HEK293 (cell line): ENCODE results near the gene HOTAIR.
A peak's percentile ranks its signal among the peaks of the same experiment; 100 is the strongest.

ENCODE experiments used
- BCL11B ChIP-seq: fragments of 450-650 bp; formaldehyde crosslinking; IDR thresholded peaks from 2 replicates; pipeline ENCODE4 v1.5.1; 2016; ENCODE audit warnings: low read depth, missing biosample characterization, missing genetic modification characterization
- FEZF1 ChIP-seq: fragments of 450-650 bp; formaldehyde crosslinking; IDR thresholded peaks from 2 replicates; pipeline ENCODE4 v1.5.1; 2016; ENCODE audit warnings: missing biosample characterization, missing genetic modification characterization
- KLF8 ChIP-seq: fragments of 450-650 bp; formaldehyde crosslinking; IDR thresholded peaks from 2 replicates; pipeline ENCODE4 v1.5.1; 2016; ENCODE audit warnings: missing biosample characterization, missing genetic modification characterization
- MYNN ChIP-seq: fragments of 450-650 bp; formaldehyde crosslinking; IDR thresholded peaks from 2 replicates; pipeline ENCODE4 v1.5.1; 2016; ENCODE audit warnings: missing biosample characterization, missing genetic modification characterization, borderline replicate concordance
- MZF1 ChIP-seq: fragments of 450-650 bp; formaldehyde crosslinking; IDR thresholded peaks from 2 replicates; pipeline ENCODE4 v1.5.1; 2017; ENCODE audit warnings: missing biosample characterization, missing genetic modification characterization, borderline replicate concordance
- ZBTB48 ChIP-seq: fragments of 450-650 bp; formaldehyde crosslinking; IDR thresholded peaks from 2 replicates; pipeline ENCODE4 v1.5.1; 2016; ENCODE audit warnings: missing biosample characterization, missing genetic modification characterization
- ZFP3 ChIP-seq: fragments of 450-650 bp; formaldehyde crosslinking; IDR thresholded peaks from 2 replicates; pipeline ENCODE4 v1.5.1; 2016; ENCODE audit warnings: low read depth, missing biosample characterization, missing genetic modification characterization
- ZNF114 ChIP-seq: fragments of 450-650 bp; formaldehyde crosslinking; IDR thresholded peaks from 2 replicates; pipeline ENCODE4 v1.5.0; 2017; ENCODE audit warnings: missing biosample characterization, missing genetic modification characterization
- ZNF169 ChIP-seq: fragments of 450-650 bp; formaldehyde crosslinking; IDR thresholded peaks from 2 replicates; pipeline ENCODE4 v1.5.1; 2016; ENCODE audit warnings: missing biosample characterization, missing genetic modification characterization
- ZNF175 ChIP-seq: fragments of 450-650 bp; formaldehyde crosslinking; IDR thresholded peaks from 2 replicates; pipeline ENCODE4 v1.5.1; 2016; ENCODE audit warnings: missing biosample characterization, missing genetic modification characterization
- ZNF184 ChIP-seq: fragments of 450-650 bp; IDR thresholded peaks from 2 replicates; pipeline ENCODE4 v1.5.1; 2018; ENCODE audit warnings: missing biosample characterization, mild to moderate bottlenecking, missing genetic modification characterization
- ZNF274 ChIP-seq, 2 experiments: fragments of 200-500 bp in 1 of 2; fragments of 450-650 bp in 1 of 2; sonication (Bioruptor generic) in 1 of 2; formaldehyde crosslinking in 1 of 2; IDR thresholded peaks; 2 replicates each; pipeline versions ENCODE4 v1.5.1 to v1.6.1; 2014 to 2016; ENCODE audit warnings: borderline replicate concordance in 1 of 2, inconsistent platforms in 1 of 2, low read length in 1 of 2, missing biosample characterization in 1 of 2, missing genetic modification characterization in 1 of 2
- ZNF426 ChIP-seq: fragments of 450-650 bp; formaldehyde crosslinking; IDR thresholded peaks from 2 replicates; pipeline ENCODE4 v1.5.1; 2017; ENCODE audit warnings: missing biosample characterization, missing genetic modification characterization, mild to moderate bottlenecking, inconsistent platforms, moderate library complexity
- ZNF48 ChIP-seq: fragments of 450-650 bp; formaldehyde crosslinking; IDR thresholded peaks from 2 replicates; pipeline ENCODE4 v1.5.1; 2016; ENCODE audit warnings: missing biosample characterization, missing genetic modification characterization
- ZNF501 ChIP-seq: fragments of 450-650 bp; formaldehyde crosslinking; IDR thresholded peaks from 2 replicates; pipeline ENCODE4 v1.5.1; 2016; ENCODE audit warnings: missing biosample characterization, missing genetic modification characterization
- ZNF560 ChIP-seq: fragments of 450-650 bp; formaldehyde crosslinking; IDR thresholded peaks from 2 replicates; pipeline ENCODE4 v1.5.1; 2017; ENCODE audit warnings: missing biosample characterization, missing genetic modification characterization, borderline replicate concordance
- ZNF623 ChIP-seq: fragments of 450-650 bp; formaldehyde crosslinking; IDR thresholded peaks from 2 replicates; pipeline ENCODE4 v1.5.1; 2016; ENCODE audit warnings: missing biosample characterization, missing genetic modification characterization
- ZNF626 ChIP-seq: fragments of 450-650 bp; sonication (Bioruptor Pico); formaldehyde crosslinking; IDR thresholded peaks from 2 replicates; pipeline ENCODE4 v1.5.1; 2018; ENCODE audit warnings: missing biosample characterization, missing genetic modification characterization, inconsistent platforms
- ZNF629 ChIP-seq: fragments of 450-650 bp; formaldehyde crosslinking; IDR thresholded peaks from 2 replicates; pipeline ENCODE4 v1.5.1; 2017; ENCODE audit warnings: missing biosample characterization, missing genetic modification characterization
- ZNF664 ChIP-seq: fragments of 450-650 bp; formaldehyde crosslinking; IDR thresholded peaks from 2 replicates; pipeline ENCODE4 v1.5.1; 2016; ENCODE audit warnings: missing biosample characterization, missing genetic modification characterization
- ZNF776 ChIP-seq: fragments of 450-650 bp; formaldehyde crosslinking; IDR thresholded peaks from 2 replicates; pipeline ENCODE4 v1.5.0; 2017; ENCODE audit warnings: missing biosample characterization, missing genetic modification characterization, borderline replicate concordance
- ZNF830 ChIP-seq: fragments of 450-650 bp; IDR thresholded peaks from 2 replicates; pipeline ENCODE4 v1.5.0; 2018; ENCODE audit warnings: missing biosample characterization, missing genetic modification characterization, low read depth, mild to moderate bottlenecking, moderate library complexity
- ZSCAN16 ChIP-seq: fragments of 450-650 bp; formaldehyde crosslinking; IDR thresholded peaks from 2 replicates; pipeline ENCODE4 v1.5.1; 2016; ENCODE audit warnings: missing biosample characterization, missing genetic modification characterization
- TF ChIP-seq, protein P1 (sequence below): fragments of 450-650 bp; formaldehyde crosslinking; IDR thresholded peaks from 2 replicates; pipeline ENCODE4 v1.5.1; 2016; ENCODE audit warnings: missing biosample characterization, missing genetic modification characterization
- TF ChIP-seq, protein P2 (sequence below): fragments of 450-650 bp; IDR thresholded peaks from 2 replicates; pipeline ENCODE4 v1.5.1; 2018; ENCODE audit warnings: missing biosample characterization, missing genetic modification characterization
- TF ChIP-seq, protein P3 (sequence below): fragments of 450-650 bp; formaldehyde crosslinking; IDR thresholded peaks from 2 replicates; pipeline ENCODE4 v1.5.1; 2017; ENCODE audit warnings: missing biosample characterization, missing genetic modification characterization
- TF ChIP-seq, protein P4 (sequence below): fragments of 450-650 bp; formaldehyde crosslinking; IDR thresholded peaks from 2 replicates; pipeline ENCODE4 v1.5.1; 2017; ENCODE audit warnings: missing biosample characterization, missing genetic modification characterization
- TF ChIP-seq, protein P5 (sequence below): fragments of 450-650 bp; formaldehyde crosslinking; IDR thresholded peaks from 2 replicates; pipeline ENCODE4 v1.5.1; 2017; ENCODE audit warnings: missing biosample characterization, missing genetic modification characterization
- TF ChIP-seq, protein P6 (sequence below): fragments of 450-650 bp; formaldehyde crosslinking; IDR thresholded peaks from 2 replicates; pipeline ENCODE4 v1.5.1; 2016; ENCODE audit warnings: missing biosample characterization, missing genetic modification characterization

Gene HOTAIR

DNA sequence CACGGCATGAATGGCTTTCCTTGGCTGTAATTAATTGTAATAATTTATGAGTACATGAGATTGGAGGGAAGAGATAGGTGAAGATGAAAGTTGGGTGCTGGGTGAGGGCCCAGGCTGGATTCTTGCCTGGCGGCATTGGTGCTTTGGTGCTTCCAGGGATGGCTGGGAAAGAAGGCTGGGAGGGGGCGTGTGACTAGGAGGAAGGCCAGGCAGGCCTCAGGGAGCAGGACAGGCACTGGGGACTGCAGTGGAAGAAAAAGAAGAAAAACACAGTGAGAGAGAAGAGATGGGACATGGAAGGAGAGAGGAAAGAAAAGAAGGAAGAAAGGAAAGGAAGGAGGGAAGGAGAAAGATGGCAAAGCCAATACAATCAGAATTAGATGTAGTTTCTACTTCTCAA is 28.9 kb upstream of the HOTAIR start (continued):
- TF ChIP-seq ZFP3 (tag by site-specific recombination) (no peak), ZNF501 (tag by site-specific recombination) (no peak), ZSCAN16 (tag by site-specific recombination) (no peak), ZBTB48 (tag by site-specific recombination) (peak; percentile 82), ZNF274 (IDR thresholded peaks at IDR 0.05; ENCODE audit: low read length) (no peak), ZNF274 (tag by site-specific recombination; IDR thresholded peaks at IDR 0.05; ENCODE audit: borderline replicate concordance) (no peak), ZNF560 (no peak), ZNF664 (tag by site-specific recombination) (no peak), ZNF626 (no peak), ZNF184 (no peak), ZNF175 (tag by site-specific recombination) (no peak), ZNF426 (no peak), ZNF48 (no peak), ZNF629 (tag by site-specific recombination) (no peak), ZNF830 (tag by site-specific recombination) (no peak), BCL11B (no peak), ZNF169 (tag by site-specific recombination) (no peak), FEZF1 (no peak), MYNN (tag by site-specific recombination) (no peak), ZNF623 (tag by site-specific recombination) (no peak), MZF1 (no peak), KLF8 (no peak), ZNF114 (tag by site-specific recombination) (no peak), ZNF776 (tag by site-specific recombination) (no peak)
- TF ChIP-seq, protein P1, sequence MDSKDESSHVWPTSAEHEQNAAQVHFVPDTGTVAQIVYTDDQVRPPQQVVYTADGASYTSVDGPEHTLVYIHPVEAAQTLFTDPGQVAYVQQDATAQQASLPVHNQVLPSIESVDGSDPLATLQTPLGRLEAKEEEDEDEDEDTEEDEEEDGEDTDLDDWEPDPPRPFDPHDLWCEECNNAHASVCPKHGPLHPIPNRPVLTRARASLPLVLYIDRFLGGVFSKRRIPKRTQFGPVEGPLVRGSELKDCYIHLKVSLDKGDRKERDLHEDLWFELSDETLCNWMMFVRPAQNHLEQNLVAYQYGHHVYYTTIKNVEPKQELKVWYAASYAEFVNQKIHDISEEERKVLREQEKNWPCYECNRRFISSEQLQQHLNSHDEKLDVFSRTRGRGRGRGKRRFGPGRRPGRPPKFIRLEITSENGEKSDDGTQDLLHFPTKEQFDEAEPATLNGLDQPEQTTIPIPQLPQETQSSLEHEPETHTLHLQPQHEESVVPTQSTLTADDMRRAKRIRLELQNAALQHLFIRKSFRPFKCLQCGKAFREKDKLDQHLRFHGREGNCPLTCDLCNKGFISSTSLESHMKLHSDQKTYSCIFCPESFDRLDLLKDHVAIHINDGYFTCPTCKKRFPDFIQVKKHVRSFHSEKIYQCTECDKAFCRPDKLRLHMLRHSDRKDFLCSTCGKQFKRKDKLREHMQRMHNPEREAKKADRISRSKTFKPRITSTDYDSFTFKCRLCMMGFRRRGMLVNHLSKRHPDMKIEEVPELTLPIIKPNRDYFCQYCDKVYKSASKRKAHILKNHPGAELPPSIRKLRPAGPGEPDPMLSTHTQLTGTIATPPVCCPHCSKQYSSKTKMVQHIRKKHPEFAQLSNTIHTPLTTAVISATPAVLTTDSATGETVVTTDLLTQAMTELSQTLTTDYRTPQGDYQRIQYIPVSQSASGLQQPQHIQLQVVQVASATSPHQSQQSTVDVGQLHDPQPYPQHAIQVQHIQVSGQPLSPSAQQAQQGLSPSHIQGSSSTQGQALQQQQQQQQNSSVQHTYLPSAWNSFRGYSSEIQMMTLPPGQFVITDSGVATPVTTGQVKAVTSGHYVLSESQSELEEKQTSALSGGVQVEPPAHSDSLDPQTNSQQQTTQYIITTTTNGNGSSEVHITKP (tag by site-specific recombination), result no peak
- TF ChIP-seq, protein P2, sequence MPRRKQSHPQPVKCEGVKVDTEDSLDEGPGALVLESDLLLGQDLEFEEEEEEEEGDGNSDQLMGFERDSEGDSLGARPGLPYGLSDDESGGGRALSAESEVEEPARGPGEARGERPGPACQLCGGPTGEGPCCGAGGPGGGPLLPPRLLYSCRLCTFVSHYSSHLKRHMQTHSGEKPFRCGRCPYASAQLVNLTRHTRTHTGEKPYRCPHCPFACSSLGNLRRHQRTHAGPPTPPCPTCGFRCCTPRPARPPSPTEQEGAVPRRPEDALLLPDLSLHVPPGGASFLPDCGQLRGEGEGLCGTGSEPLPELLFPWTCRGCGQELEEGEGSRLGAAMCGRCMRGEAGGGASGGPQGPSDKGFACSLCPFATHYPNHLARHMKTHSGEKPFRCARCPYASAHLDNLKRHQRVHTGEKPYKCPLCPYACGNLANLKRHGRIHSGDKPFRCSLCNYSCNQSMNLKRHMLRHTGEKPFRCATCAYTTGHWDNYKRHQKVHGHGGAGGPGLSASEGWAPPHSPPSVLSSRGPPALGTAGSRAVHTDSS (tag by site-specific recombination), result no peak
- TF ChIP-seq, protein P3, sequence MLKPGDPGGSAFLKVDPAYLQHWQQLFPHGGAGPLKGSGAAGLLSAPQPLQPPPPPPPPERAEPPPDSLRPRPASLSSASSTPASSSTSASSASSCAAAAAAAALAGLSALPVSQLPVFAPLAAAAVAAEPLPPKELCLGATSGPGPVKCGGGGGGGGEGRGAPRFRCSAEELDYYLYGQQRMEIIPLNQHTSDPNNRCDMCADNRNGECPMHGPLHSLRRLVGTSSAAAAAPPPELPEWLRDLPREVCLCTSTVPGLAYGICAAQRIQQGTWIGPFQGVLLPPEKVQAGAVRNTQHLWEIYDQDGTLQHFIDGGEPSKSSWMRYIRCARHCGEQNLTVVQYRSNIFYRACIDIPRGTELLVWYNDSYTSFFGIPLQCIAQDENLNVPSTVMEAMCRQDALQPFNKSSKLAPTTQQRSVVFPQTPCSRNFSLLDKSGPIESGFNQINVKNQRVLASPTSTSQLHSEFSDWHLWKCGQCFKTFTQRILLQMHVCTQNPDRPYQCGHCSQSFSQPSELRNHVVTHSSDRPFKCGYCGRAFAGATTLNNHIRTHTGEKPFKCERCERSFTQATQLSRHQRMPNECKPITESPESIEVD (tag by site-specific recombination), result no peak
- TF ChIP-seq, protein P4, sequence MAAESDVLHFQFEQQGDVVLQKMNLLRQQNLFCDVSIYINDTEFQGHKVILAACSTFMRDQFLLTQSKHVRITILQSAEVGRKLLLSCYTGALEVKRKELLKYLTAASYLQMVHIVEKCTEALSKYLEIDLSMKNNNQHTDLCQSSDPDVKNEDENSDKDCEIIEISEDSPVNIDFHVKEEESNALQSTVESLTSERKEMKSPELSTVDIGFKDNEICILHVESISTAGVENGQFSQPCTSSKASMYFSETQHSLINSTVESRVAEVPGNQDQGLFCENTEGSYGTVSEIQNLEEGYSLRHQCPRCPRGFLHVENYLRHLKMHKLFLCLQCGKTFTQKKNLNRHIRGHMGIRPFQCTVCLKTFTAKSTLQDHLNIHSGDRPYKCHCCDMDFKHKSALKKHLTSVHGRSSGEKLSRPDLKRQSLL, result no peak
- TF ChIP-seq, protein P5, sequence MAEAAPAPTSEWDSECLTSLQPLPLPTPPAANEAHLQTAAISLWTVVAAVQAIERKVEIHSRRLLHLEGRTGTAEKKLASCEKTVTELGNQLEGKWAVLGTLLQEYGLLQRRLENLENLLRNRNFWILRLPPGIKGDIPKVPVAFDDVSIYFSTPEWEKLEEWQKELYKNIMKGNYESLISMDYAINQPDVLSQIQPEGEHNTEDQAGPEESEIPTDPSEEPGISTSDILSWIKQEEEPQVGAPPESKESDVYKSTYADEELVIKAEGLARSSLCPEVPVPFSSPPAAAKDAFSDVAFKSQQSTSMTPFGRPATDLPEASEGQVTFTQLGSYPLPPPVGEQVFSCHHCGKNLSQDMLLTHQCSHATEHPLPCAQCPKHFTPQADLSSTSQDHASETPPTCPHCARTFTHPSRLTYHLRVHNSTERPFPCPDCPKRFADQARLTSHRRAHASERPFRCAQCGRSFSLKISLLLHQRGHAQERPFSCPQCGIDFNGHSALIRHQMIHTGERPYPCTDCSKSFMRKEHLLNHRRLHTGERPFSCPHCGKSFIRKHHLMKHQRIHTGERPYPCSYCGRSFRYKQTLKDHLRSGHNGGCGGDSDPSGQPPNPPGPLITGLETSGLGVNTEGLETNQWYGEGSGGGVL, result no peak
- TF ChIP-seq, protein P6, sequence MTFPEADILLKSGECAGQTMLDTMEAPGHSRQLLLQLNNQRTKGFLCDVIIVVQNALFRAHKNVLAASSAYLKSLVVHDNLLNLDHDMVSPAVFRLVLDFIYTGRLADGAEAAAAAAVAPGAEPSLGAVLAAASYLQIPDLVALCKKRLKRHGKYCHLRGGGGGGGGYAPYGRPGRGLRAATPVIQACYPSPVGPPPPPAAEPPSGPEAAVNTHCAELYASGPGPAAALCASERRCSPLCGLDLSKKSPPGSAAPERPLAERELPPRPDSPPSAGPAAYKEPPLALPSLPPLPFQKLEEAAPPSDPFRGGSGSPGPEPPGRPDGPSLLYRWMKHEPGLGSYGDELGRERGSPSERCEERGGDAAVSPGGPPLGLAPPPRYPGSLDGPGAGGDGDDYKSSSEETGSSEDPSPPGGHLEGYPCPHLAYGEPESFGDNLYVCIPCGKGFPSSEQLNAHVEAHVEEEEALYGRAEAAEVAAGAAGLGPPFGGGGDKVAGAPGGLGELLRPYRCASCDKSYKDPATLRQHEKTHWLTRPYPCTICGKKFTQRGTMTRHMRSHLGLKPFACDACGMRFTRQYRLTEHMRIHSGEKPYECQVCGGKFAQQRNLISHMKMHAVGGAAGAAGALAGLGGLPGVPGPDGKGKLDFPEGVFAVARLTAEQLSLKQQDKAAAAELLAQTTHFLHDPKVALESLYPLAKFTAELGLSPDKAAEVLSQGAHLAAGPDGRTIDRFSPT, result no peak
